HG03575 (cell line): Measurements from ENCODE around the gene CDH2.

Experiments used
- ATAC-seq: cut with Tn5 transposase; IDR thresholded peaks from one replicate; pipeline ENCODE4 v1.9.1; 2021; ENCODE audit not compliant: unreplicated experiment, insufficient number of reproducible peaks, low FRiP score; ENCODE audit errors: extremely low read depth

The CDH2 gene

GRCh38 chr18:28174181-28174905 lies 2.6 kb downstream of the CDH2 start:
- ATAC-seq, result no peak

GRCh38 chr18:28171837-28172236 lies 5.1 kb downstream of the CDH2 start:
- no peak for ATAC-seq

- ATAC-seq, result no peak
Measured at GRCh38 chr18:28168725-28169124, 8.2 kb downstream of the CDH2 start.

GRCh38 chr18:28167835-28168349 lies 9.0 kb downstream of the CDH2 start:
- no peak for ATAC-seq

DNA sequence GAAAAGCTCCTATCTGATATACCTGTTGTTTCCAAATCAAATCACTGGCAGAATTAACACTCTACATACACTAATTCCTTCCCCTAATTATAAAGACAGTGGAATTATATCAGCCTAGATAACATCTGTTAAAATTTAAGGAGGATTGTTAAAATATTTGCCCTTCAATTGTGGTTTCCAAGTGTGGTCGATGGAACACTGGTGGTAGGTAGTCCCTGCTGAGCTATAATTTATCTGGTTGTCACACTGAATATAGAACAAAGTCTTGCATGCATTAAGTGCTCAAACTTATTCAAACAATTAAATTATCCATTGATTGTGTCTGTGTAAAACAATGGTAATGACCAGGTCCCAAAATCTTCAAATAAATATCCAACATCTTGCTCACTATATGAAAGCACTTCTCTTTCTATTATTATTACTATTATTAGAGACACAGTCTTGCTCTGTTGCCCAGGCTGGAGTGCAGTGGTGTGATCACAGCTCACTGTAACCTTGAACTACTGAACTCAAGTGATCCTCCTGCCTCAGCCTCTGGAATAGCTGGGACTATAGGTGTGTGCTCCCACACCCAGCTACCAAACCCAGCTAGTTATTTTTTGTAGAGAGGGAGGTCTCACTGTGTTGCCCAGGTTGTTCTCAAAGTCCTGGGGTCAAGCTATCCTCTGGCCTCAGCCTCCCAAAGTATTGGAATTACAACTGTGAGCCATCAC lies 12.0 kb downstream of the CDH2 start:
- ATAC-seq, result no peak

GRCh38 chr18:28163201-28163775 lies 13.6 kb downstream of the CDH2 start:
- no peak for ATAC-seq

GRCh38 chr18:28161608-28162599 lies 15.0 kb downstream of the CDH2 start:
- no peak for ATAC-seq

- ATAC-seq, result no peak
Measured at GRCh38 chr18:28159055-28159454, 17.9 kb downstream of the CDH2 start.

GRCh38 chr18:28158083-28158581 lies 18.8 kb downstream of the CDH2 start:
- no peak for ATAC-seq

DNA sequence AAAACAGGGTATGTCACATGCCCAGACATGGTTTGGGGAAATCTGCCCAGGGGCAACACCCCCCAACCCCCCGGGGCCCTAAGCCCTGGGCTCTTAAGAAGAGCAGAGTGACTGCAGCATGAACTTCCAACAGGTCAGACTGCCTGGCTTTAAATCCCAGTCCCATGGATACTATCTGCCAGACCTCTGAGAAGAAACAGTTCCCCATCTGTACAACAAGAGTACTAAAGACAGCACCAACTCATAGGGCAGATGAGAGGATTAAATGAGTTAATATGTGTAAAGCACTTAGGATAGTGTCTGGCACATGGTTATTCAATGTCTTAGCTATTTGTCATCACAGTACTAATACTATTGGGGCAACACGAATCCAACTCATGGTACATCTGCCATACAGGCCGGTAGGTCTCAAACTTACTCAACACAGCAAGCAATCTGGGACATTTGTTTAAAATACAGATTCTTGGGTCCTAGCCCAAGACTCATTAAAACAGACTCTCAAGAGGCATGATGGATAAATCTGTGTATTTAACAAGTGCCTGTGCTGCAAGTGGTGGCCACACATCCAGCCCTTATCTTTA lies 23.4 kb downstream of the CDH2 start:
- ATAC-seq, result no peak

DNA sequence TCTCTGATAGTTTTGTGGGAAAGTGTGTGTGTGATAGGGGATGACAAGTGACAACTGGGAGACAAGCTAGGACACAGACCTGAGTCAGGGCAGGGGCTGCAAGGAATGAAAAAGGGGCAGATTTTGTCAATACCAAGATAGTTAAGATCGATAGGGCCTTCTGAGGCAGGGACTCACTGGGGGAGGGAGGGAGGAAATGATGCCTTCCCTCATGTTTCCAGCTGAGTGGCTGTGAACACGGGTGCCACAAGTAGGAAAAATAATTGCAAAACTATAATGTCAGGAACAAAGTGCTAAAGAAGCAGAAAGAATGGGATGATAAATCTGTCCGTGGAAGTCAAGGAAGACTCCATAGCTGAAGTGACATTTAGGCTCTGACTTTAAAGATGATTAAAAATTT lies 24.2 kb downstream of the CDH2 start:
- no peak for ATAC-seq

- ATAC-seq, result no peak
Measured at GRCh38 chr18:28152354-28152753, 24.6 kb downstream of the CDH2 start.

- no peak for ATAC-seq
Measured at GRCh38 chr18:28151434-28151833, 25.5 kb downstream of the CDH2 start.

DNA sequence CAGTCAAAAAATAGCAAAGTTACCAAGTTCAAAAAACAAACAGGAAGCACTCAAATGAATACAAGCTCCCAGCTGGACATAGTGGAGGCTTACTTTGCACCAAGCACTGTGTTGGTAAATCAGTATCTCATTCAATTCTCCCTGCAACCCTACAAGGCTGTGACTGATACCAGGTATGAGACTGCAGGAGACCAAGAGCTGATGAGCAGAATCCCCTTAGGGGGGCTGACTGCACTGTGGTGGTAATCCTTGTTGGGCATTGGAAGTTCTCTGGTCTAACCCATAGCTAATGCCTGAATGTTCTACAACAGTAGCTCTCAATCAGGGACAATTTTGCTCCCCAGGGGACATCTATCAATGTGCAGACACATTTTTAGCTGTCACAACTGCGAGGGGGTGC lies 26.0 kb downstream of the CDH2 start:
- ATAC-seq, result no peak

- ATAC-seq, result no peak
Measured at GRCh38 chr18:28149810-28150420, 27.0 kb downstream of the CDH2 start.

DNA sequence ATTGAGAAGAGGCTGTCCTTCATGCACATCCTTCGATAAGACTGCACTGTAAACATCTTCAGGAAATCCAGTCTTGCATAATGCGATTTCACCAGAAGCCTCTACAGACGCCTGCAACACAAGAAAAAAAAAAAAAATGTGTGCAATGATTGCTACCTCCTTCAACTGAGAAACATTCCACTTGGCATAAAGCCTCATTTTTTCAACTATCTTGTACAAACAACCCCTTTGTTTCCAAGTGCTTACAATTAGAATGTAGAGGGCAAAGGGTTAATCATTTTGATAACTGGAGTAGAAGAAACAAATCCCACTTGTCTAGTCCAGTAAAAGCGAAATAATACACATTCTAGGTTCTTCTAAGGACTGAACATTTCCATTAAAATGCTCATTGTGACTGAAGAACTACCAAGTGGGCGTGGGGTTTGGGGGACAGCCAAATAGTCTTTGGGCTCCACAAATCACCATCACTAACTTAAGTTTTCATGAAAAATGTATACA lies 29.2 kb downstream of the CDH2 start:
- ATAC-seq, result no peak

DNA sequence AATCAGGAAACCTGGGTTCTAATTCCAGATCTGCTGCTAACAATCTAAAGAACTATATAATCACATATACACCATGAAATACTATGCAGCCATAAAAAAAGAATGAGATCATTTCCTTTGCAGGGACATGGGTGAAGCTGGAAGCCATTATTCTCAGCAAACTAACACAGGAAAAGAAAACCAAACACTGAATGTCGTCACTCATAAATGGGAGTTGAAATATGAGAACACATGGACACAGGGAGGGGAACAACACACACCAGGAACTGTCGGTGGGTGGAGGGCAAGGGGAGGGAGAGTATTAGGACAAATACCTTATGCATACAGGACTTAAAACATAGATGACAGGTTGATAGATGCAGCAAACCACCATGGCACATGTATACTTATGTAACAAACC lies 33.2 kb downstream of the CDH2 start:
- ATAC-seq, result no peak

- ATAC-seq, result no peak
Measured at GRCh38 chr18:28138816-28139215, 38.1 kb downstream of the CDH2 start.
